Activated T-cell treated with anti-CD3 and anti-CD28 coated beads, Interleukin-2, amount 50 U/mL, for 1 hour (primary cell): ENCODE measurements around the gene SERPINB2.
"Not testable (repeated sequence)": the region's sequence is repeated elsewhere in the genome, so short reads cannot be mapped to it uniquely, and the experiment has no call there.

Experiments used
- DNase-seq: peaks from one replicate; pipeline ENCODE4 v3.0.0-alpha.2; 2020

Gene SERPINB2

GRCh38 chr18:63940543-63941050, 53.1 kb downstream of the SERPINB2 start:
- not testable (repeated sequence) for DNase-seq

GRCh38 chr18:63947051-63947790, 59.7 kb downstream of the SERPINB2 start:
- DNase-seq = no peak

- peak; percentile 53 for DNase-seq
Observed at GRCh38 chr18:63949068-63949737, 61.7 kb downstream of the SERPINB2 start, which contains the start of gene HMSD. TSS of gene HMSD (plus strand) at chr18:63949301. CDS start at chr18:63953456, 4,155 bp downstream.

- no peak for DNase-seq
Observed at GRCh38 chr18:63951302-63951705, 63.8 kb downstream of the SERPINB2 start.
